Measurements from ENCODE around the gene MET. TPM values are rescaled to one million over a fixed set of nuclear protein-coding genes. Genes with fewer than 3 reads are reported as not detected.

The MET gene
- total RNA-seq, 4 donors from 2014 or later: 3.8 to 25.0 (median 18.6) TPM

DNA sequence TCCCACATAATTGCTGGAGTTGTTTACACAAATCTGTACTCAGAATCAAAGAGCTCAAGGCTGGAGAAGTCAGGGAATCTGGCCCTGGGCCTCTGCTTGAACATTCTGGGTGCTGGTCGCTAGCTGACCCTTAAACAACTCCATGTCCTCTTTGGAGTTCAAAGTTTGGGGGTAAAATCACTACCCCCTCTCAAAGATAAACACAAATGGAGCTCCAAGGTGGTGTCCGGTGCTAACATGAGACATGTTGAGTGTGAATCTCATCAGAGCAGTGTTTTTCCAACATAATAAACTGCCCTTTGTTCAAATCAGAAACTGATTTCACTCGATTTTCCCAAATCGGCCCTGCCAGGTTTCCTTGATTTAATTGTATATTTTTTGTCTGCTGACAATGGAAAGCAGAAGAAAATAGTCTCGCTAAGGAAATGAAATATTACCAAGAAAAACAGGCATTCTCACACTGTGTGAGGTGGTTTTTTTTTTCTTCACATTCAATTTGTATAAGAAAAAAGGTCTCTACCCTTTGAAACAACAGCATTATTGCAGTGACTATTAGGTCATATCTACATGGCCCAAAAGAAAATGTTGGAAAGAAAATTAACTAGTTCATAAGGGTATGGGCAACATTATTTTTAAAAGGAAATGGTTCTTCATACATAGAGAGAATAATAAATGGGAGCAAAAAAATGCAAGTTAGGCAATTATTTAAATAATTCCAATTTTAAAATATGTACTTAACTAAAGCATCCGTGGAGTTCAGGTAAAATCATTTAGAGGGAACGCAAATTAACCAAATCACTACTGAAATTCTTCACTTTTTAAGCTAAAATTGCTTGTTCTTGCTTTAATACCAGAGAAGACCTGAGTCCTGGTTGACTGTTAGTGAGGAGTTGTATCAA, 134.3 kb downstream of the MET start:
- no peak for DNase-seq
- Histone ChIP-seq H3K9me3 (no peaks in the 10 kb centered on the region), H3K4me1 (peaks cover 0 to 30% (median 9%) of the 10 kb centered on the region in 3 donors), H3K27ac (peak overlapping the region in 1 of 4 donors; percentile 23), H3K27me3 (no peaks in the 10 kb centered on the region), H3K4me3 (no peak overlapping the region), H3K36me3 (no peaks in the 10 kb centered on the region)
- intact Hi-C loops (cut with DNase I): loop anchor here (5.0 to 10.0 kb wide), 2 partner anchors 131 to 214 kb away; partner anchors contain the start of gene MET
- 79 to 85% methylated on average over 7 of the region's 7 CpGs for WGBS, 2 donors
- TF ChIP-seq, protein P1, sequence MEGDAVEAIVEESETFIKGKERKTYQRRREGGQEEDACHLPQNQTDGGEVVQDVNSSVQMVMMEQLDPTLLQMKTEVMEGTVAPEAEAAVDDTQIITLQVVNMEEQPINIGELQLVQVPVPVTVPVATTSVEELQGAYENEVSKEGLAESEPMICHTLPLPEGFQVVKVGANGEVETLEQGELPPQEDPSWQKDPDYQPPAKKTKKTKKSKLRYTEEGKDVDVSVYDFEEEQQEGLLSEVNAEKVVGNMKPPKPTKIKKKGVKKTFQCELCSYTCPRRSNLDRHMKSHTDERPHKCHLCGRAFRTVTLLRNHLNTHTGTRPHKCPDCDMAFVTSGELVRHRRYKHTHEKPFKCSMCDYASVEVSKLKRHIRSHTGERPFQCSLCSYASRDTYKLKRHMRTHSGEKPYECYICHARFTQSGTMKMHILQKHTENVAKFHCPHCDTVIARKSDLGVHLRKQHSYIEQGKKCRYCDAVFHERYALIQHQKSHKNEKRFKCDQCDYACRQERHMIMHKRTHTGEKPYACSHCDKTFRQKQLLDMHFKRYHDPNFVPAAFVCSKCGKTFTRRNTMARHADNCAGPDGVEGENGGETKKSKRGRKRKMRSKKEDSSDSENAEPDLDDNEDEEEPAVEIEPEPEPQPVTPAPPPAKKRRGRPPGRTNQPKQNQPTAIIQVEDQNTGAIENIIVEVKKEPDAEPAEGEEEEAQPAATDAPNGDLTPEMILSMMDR (IDR thresholded peaks at IDR 0.05): no peak
- TF ChIP-seq POLR2A (IDR thresholded peaks at IDR 0.05): no peak

DNA sequence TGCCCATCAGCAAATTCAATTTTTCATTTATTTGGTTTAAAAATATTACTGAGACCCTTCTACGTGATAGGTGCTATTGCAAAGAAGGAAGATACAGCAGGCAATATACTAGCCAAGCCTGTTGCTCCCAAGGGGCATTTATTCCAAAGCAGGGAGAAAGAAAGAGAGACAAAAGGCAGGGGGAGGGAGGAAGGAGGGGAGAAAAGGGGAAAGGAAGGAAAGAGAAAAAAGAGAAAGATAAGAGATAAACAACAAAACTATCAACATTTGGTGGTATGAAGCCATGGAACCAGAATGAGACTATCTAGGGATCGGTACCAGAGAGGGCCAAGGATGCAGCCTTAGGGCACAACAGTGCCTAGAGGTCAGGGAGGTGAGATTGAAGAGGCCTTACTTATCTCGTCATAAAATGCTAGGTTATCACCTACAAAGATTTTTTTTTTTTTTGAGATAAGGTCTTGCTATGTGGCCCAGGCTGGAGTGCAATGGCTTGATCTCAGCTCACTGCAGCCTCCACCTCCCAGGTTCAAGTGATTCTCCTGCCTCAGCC, 135.1 kb downstream of the MET start:
- no peaks in the 10 kb centered on the region for H3K27me3 ChIP-seq
- intact Hi-C loops (cut with DNase I): loop anchor here (5.0 to 10.0 kb wide), 2 partner anchors 132 to 215 kb away; partner anchors contain the start of gene MET
- no peaks in the 10 kb centered on the region for H3K9me3 ChIP-seq
- 92 to 96% methylated on average over 3 of the region's 3 CpGs for WGBS, 2 donors
- DNase-seq: no peak
- no peak for TF ChIP-seq POLR2A (IDR thresholded peaks at IDR 0.05)
- TF ChIP-seq, protein P1 (IDR thresholded peaks at IDR 0.05): no peak
- H3K36me3 ChIP-seq: no peaks in the 10 kb centered on the region
- no peak overlapping the region for H3K27ac ChIP-seq
- H3K4me1 ChIP-seq: peaks cover 0 to 26% (median 8%) of the 10 kb centered on the region in 3 donors
- no peak overlapping the region for H3K4me3 ChIP-seq

DNA sequence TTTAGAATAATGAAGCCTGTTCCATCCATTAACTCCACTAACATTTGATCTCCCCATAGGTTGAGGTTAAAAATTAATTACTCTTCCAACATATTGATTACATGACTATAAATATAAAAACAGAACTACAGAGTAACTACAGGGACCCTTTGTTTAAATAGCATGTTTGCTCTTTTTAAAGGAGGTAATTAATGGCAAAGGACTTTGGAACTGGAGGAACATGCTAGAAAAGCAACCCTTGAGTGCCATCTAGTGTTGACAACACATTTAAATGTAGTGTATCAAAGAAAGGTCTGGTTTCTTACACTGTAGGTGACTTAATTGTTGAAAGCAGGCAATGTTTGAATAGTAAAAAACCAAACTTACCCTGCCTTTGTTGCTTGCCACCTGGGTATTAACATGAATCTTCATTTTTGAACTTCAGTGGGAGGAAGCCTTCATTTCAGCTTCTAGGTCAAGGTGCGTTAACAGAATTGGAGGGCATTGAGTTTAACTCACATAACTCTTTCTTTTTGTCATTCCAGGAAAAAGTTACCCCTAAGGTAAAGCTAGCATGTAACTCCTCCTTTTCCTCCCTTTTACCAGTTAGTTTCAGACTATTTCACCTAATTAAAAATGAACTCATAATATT, 137.8 kb downstream of the MET start:
- intact Hi-C loops (cut with DNase I): loop anchor here (5.0 to 10.0 kb wide), 3 partner anchors 135 to 635 kb away; partner anchors contain the start of gene MET
- H3K36me3 ChIP-seq: no peaks in the 10 kb centered on the region
- H3K4me3 ChIP-seq: no peak overlapping the region
- TF ChIP-seq, protein P1 (IDR thresholded peaks at IDR 0.05): peak in 5 of 6 experiments; percentile 52 to 77 (median 66)
- no peak for TF ChIP-seq POLR2A (IDR thresholded peaks at IDR 0.05)
- 82 to 100% methylated on average over 1 of the region's 1 CpG for WGBS, 2 donors
- no peaks in the 10 kb centered on the region for H3K27me3 ChIP-seq
- DNase-seq: no peak
- H3K4me1 ChIP-seq: peaks cover 0 to 12% (median 0%) of the 10 kb centered on the region in 3 donors
- no peaks in the 10 kb centered on the region for H3K9me3 ChIP-seq
- H3K27ac ChIP-seq: no peak overlapping the region

DNA sequence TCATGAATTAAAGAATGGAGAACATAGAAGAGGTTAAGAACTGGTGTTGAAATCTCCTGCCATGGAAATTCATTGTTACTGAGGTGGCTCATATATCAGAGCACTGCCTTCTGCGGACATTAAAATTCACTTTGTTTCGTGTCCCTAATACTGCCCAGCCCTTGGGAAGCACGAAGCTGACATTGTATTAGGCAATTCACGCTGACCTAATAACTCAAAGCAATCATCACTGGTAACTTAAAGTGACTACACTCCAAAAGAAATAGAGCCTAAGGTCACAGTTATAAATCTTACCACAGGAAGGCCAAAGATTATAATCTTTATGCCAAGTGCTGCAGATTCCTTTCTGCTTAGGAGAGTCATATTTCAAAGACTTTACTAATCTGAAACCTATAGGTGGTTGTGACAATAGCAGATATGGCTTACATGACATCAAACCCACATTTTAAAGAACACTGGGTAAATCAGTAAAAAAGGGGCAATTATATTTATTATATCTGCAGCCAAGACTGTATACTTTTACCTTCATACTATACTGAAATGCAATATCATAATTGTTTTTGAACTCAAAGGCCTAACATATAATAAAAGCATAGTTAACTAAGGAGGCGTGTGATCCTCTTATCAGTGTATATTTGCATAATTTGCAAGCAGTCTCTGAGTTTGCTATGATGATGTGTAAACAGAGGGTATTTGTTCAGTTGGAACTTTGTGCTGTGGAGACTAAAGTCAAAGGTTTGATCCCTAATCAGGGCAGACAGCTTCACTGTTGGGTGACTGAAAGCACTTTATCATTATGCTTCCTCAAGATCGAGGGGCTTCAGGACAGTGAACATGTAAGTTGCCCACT, 138.5 kb downstream of the MET start:
- Histone ChIP-seq H3K9me3 (no peaks in the 10 kb centered on the region), H3K4me3 (no peak overlapping the region), H3K27ac (no peak overlapping the region), H3K36me3 (no peaks in the 10 kb centered on the region), H3K4me1 (peaks cover 0 to 5% (median 0%) of the 10 kb centered on the region in 3 donors), H3K27me3 (no peaks in the 10 kb centered on the region)
- DNase-seq: no peak
- WGBS, 2 donors: 56 to 57% methylated on average over 6 of the region's 6 CpGs
- intact Hi-C loops (cut with DNase I): loop anchor here (10.0 kb wide), 1 partner anchor 636 kb away; no protein-coding TSS in a partner anchor
- no peak for TF ChIP-seq POLR2A (IDR thresholded peaks at IDR 0.05)
- TF ChIP-seq, protein P1 (IDR thresholded peaks at IDR 0.05): no peak
